Measurements from ENCODE around the gene SRPK2. TPM values are rescaled to one million over a fixed set of nuclear protein-coding genes. Genes with fewer than 3 reads are reported as not detected.

SRPK2 gene
- total RNA-seq, 1 experiment from 2014 or later, result 50.5 TPM

DNA sequence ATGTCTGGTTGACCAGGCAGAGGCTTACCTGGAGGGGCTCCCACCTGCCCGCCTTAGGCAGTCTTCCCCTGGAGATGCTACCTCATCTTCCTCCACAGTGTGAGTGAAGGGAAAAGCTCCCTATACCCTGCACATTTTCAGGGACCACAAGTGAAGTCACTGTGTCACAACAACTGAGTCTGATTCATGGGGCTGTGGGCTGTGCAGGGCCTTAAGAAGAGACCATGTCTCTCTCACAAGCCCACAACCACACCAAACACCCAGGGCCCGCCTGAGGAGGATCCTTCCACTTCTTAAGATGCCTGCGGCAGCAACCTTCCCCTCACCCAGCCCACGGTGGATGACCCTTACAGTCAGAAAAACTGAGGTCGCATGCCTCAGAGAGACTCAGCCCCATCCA, 256.4 kb downstream of the SRPK2 start:
- POLR2A ChIA-PET, result no interaction called here
- peaks cover 12% of the 10 kb centered on the region; the same call in 1 of the 2 replicates for H3K36me3 Mint-ChIP-seq
- DNase-seq (ENCODE audit: low spot score), result no peak
- no peak overlapping the region; the same call in 1 of the 2 replicates for H3K27ac Mint-ChIP-seq
- no peak overlapping the region for H3K4me3 Mint-ChIP-seq
- H3K27me3 Mint-ChIP-seq (ENCODE audit: low read depth), result no peaks in the 10 kb centered on the region
- 0 out of 2 replicates have a peak, but pooled peaks cover 4% of the 10 kb centered on the region for H3K4me1 Mint-ChIP-seq
- ATAC-seq, result no peak
- TF ChIP-seq ZNF219 (CRISPR knock-in tag; IDR thresholded peaks at IDR 0.05; ENCODE audit: borderline replicate concordance) (no peak), ELF4 (CRISPR knock-in tag; IDR thresholded peaks at IDR 0.05; ENCODE audit: low read depth) (no peak), ZNF423 (CRISPR knock-in tag; IDR thresholded peaks at IDR 0.05) (no peak)
- TF ChIP-seq, protein P1, sequence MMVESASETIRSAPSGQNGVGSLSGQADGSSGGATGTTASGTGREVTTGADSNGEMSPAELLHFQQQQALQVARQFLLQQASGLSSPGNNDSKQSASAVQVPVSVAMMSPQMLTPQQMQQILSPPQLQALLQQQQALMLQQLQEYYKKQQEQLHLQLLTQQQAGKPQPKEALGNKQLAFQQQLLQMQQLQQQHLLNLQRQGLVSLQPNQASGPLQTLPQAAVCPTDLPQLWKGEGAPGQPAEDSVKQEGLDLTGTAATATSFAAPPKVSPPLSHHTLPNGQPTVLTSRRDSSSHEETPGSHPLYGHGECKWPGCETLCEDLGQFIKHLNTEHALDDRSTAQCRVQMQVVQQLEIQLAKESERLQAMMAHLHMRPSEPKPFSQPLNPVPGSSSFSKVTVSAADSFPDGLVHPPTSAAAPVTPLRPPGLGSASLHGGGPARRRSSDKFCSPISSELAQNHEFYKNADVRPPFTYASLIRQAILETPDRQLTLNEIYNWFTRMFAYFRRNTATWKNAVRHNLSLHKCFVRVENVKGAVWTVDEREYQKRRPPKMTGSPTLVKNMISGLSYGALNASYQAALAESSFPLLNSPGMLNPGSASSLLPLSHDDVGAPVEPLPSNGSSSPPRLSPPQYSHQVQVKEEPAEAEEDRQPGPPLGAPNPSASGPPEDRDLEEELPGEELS (CRISPR knock-in tag; IDR thresholded peaks at IDR 0.05), result no peak
- TF ChIP-seq, protein P2, sequence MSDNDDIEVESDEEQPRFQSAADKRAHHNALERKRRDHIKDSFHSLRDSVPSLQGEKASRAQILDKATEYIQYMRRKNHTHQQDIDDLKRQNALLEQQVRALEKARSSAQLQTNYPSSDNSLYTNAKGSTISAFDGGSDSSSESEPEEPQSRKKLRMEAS (CRISPR knock-in tag; IDR thresholded peaks at IDR 0.05), result no peak
- TF ChIP-seq, protein P3, sequence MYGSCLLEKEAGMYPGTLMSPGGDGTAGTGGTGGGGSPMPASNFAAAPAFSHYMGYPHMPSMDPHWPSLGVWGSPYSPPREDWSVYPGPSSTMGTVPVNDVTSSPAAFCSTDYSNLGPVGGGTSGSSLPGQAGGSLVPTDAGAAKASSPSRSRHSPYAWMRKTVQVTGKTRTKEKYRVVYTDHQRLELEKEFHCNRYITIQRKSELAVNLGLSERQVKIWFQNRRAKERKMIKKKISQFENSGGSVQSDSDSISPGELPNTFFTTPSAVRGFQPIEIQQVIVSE (CRISPR knock-in tag; IDR thresholded peaks at IDR 0.05; ENCODE audit: borderline replicate concordance), result no peak
- CTCF ChIA-PET, result no interaction called here
- no peaks in the 10 kb centered on the region for H3K9me3 Mint-ChIP-seq

DNA sequence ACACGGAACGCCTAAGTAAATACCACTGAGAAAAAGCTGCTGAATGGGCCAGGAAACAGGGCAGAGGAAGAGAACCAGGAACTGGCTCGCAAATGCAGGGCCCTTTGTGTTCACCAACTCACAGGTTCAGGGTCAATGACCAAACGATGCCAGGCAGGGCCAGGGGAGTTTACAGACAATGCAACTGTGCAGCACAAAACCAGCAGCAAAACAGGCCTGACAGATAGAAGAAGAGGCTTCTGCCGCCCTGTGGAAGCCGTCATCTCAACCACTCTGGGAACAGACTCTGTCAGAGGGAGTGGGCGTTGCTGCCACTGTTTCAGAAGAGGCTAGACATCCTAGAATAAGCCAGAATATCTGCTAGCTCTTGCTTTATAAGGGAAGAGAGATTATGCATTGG, 256.8 kb downstream of the SRPK2 start:
- H3K27me3 Mint-ChIP-seq (ENCODE audit: low read depth), result no peaks in the 10 kb centered on the region
- DNase-seq (ENCODE audit: low spot score) (no peak), ATAC-seq (no peak)
- H3K27ac Mint-ChIP-seq, result no peak overlapping the region
- 0 out of 2 replicates have a peak, but pooled peaks cover 4% of the 10 kb centered on the region for H3K4me1 Mint-ChIP-seq
- TF ChIP-seq JUN (CRISPR knock-in tag; IDR thresholded peaks at IDR 0.05) (no peak), CREB1 (CRISPR knock-in tag; IDR thresholded peaks at IDR 0.05) (no peak), MYBL2 (CRISPR knock-in tag; IDR thresholded peaks at IDR 0.05) (no peak), NR3C1 (CRISPR knock-in tag; conservative IDR thresholded peaks at IDR 0.05; ENCODE audit: low read depth) (no peak), MXD4 (CRISPR knock-in tag; IDR thresholded peaks at IDR 0.05; ENCODE audit: borderline replicate concordance) (no peak), EMX1 (CRISPR knock-in tag; IDR thresholded peaks at IDR 0.05) (no peak)
- TF ChIP-seq, protein P4, sequence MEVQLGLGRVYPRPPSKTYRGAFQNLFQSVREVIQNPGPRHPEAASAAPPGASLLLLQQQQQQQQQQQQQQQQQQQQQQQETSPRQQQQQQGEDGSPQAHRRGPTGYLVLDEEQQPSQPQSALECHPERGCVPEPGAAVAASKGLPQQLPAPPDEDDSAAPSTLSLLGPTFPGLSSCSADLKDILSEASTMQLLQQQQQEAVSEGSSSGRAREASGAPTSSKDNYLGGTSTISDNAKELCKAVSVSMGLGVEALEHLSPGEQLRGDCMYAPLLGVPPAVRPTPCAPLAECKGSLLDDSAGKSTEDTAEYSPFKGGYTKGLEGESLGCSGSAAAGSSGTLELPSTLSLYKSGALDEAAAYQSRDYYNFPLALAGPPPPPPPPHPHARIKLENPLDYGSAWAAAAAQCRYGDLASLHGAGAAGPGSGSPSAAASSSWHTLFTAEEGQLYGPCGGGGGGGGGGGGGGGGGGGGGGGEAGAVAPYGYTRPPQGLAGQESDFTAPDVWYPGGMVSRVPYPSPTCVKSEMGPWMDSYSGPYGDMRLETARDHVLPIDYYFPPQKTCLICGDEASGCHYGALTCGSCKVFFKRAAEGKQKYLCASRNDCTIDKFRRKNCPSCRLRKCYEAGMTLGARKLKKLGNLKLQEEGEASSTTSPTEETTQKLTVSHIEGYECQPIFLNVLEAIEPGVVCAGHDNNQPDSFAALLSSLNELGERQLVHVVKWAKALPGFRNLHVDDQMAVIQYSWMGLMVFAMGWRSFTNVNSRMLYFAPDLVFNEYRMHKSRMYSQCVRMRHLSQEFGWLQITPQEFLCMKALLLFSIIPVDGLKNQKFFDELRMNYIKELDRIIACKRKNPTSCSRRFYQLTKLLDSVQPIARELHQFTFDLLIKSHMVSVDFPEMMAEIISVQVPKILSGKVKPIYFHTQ (CRISPR knock-in tag; IDR thresholded peaks at IDR 0.05), result no peak
- TF ChIP-seq, protein P5, sequence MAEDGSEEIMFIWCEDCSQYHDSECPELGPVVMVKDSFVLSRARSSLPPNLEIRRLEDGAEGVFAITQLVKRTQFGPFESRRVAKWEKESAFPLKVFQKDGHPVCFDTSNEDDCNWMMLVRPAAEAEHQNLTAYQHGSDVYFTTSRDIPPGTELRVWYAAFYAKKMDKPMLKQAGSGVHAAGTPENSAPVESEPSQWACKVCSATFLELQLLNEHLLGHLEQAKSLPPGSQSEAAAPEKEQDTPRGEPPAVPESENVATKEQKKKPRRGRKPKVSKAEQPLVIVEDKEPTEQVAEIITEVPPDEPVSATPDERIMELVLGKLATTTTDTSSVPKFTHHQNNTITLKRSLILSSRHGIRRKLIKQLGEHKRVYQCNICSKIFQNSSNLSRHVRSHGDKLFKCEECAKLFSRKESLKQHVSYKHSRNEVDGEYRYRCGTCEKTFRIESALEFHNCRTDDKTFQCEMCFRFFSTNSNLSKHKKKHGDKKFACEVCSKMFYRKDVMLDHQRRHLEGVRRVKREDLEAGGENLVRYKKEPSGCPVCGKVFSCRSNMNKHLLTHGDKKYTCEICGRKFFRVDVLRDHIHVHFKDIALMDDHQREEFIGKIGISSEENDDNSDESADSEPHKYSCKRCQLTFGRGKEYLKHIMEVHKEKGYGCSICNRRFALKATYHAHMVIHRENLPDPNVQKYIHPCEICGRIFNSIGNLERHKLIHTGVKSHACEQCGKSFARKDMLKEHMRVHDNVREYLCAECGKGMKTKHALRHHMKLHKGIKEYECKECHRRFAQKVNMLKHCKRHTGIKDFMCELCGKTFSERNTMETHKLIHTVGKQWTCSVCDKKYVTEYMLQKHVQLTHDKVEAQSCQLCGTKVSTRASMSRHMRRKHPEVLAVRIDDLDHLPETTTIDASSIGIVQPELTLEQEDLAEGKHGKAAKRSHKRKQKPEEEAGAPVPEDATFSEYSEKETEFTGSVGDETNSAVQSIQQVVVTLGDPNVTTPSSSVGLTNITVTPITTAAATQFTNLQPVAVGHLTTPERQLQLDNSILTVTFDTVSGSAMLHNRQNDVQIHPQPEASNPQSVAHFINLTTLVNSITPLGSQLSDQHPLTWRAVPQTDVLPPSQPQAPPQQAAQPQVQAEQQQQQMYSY (CRISPR knock-in tag; IDR thresholded peaks at IDR 0.05), result no peak
- no peak overlapping the region for H3K4me3 Mint-ChIP-seq
- POLR2A ChIA-PET, result no interaction called here
- H3K36me3 Mint-ChIP-seq, result peaks cover 12% of the 10 kb centered on the region; the same call in 1 of the 2 replicates
- CTCF ChIA-PET, result no interaction called here
- H3K9me3 Mint-ChIP-seq, result no peaks in the 10 kb centered on the region
